DOHH2 (cell line): ENCODE data around the gene MSLN.
A peak's percentile ranks its signal among the peaks of the same experiment; 100 is the strongest.

Source experiments
- H3F3A ChIP-seq: fragments of 200-600 bp; sonication (generic), shearing (Covaris generic); 2 replicates; pipeline ENCODE4 v1.6.0; 2016; ENCODE audit warnings: antibody characterized with exemption, mild to moderate bottlenecking; ENCODE audit not compliant: control insufficient read depth, insufficient read depth
- H3K27ac ChIP-seq: fragments of 200-600 bp; sonication (generic); 2 replicates; pipeline ENCODE4 v1.5.1; 2014; ENCODE audit warnings: low read depth, mild to moderate bottlenecking, low read length, moderate library complexity
- H3K27me3 ChIP-seq: fragments of 200-600 bp; sonication (generic); 2 replicates; pipeline ENCODE4 v1.6.1; 2014; ENCODE audit warnings: mild to moderate bottlenecking, low read length, mixed read lengths; ENCODE audit not compliant: control insufficient read depth
- H3K36me3 ChIP-seq: fragments of 200-600 bp; sonication (generic); 2 replicates; pipeline ENCODE4 v1.6.1; 2014; ENCODE audit warnings: mild to moderate bottlenecking, low read length, moderate library complexity, mixed read lengths; ENCODE audit not compliant: control insufficient read depth
- H3K4me1 ChIP-seq: fragments of 200-600 bp; sonication (generic); 2 replicates; pipeline ENCODE4 v1.6.1; 2014; ENCODE audit warnings: mild to moderate bottlenecking, low read length, mixed read lengths; ENCODE audit not compliant: control insufficient read depth
- H3K4me2 ChIP-seq: fragments of 200-600 bp; sonication (generic); 2 replicates; pipeline ENCODE4 v1.6.0; 2014; ENCODE audit warnings: mild to moderate bottlenecking, low read length, moderate library complexity
- H3K4me3 ChIP-seq: fragments of 200-600 bp; sonication (generic); 2 replicates; pipeline ENCODE4 v1.5.1; 2014; ENCODE audit warnings: mild to moderate bottlenecking, low read length, mixed read lengths
- H3K79me2 ChIP-seq: fragments of 200-600 bp; sonication (generic); 2 replicates; pipeline ENCODE4 v1.6.1; 2014; ENCODE audit warnings: mild to moderate bottlenecking, low read length, mixed read lengths; ENCODE audit not compliant: control insufficient read depth
- H3K9me2 ChIP-seq: fragments of 200-600 bp; sonication (generic); replicated peaks from 2 replicates; pipeline ENCODE4 v1.6.1; 2014; ENCODE audit warnings: mild to moderate bottlenecking, low read length, mixed read lengths; ENCODE audit not compliant: control insufficient read depth
- H3K9me3 ChIP-seq: fragments of 200-600 bp; sonication (generic); 2 replicates; pipeline ENCODE4 v1.6.1; 2014; ENCODE audit warnings: antibody characterized with exemption, low read length, mixed read lengths; ENCODE audit not compliant: control insufficient read depth, insufficient read depth
- H4K20me1 ChIP-seq: fragments of 200-600 bp; sonication (generic); 2 replicates; pipeline ENCODE4 v1.6.0; 2014; ENCODE audit warnings: low read depth, mild to moderate bottlenecking, antibody characterized with exemption, low read length, moderate library complexity; ENCODE audit not compliant: control insufficient read depth, insufficient read depth
- CTCF ChIP-seq: fragments of 200-600 bp; sonication (generic); IDR thresholded peaks from one replicate; pipeline ENCODE4 v1.5.1; 2014; ENCODE audit warnings: antibody characterized with exemption, mild to moderate bottlenecking, low read depth, low read length; ENCODE audit not compliant: poor library complexity, severe bottlenecking
- EZH2phosphoT487 ChIP-seq: fragments of 200-600 bp; sonication (generic); IDR thresholded peaks from 2 replicates; pipeline ENCODE4 v1.6.1; 2017; ENCODE audit warnings: borderline replicate concordance, mild to moderate bottlenecking, antibody characterized with exemption, low read length, moderate library complexity, mixed read lengths

MSLN gene

DNA sequence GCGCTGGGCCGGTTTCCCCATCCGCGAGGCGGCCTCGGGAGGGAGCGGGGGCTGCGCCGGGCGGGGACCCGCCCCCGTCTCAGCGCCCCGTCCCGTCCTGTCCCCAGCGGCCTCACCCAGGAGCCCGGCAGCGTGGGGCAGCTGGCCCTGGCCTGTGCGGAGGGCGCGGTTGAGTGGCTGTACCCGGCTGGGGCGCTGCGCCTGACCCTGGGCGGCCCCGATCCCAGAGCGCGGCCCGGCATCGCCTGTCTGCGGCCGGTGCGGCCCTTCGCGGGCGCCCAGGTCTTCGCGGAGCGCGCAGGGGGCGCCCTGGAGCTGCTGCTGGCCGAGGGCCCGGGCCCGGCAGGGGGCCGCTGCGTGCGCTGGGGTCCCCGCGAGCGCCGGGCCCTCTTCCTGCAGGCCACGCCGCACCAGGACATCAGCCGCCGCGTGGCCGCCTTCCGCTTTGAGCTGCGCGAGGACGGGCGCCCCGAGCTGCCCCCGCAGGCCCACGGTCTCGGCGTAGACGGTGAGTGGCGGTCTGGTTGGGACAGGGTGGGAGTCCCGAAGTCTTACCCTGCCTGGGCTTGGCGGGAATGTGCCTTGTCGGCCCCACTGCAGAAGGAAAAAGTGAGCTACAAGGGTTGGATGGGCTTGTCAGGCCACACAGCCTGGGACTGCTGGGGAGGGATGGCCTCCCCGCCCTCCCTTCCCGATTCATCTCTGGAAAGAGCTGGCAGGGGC lies 44.9 kb upstream of the MSLN start:
- H3K79me2 ChIP-seq, result 0 out of 2 replicates have a peak, but pooled peaks cover 2% of the 10 kb centered on the region

GRCh38 chr16:716200-716568 lies 44.4 kb upstream of the MSLN start:
- peaks cover 17% of the 10 kb centered on the region for H3K27me3 ChIP-seq
- H3K4me3 ChIP-seq, result peak overlapping the region; percentile 73
- peak overlapping the region; percentile 77 for H3K4me2 ChIP-seq
- no peaks in the 10 kb centered on the region for H3K9me3 ChIP-seq
- peaks cover 6% of the 10 kb centered on the region; the same call in 1 of the 2 replicates for H3F3A ChIP-seq
- H4K20me1 ChIP-seq, result peaks cover 8% of the 10 kb centered on the region; the same call in 1 of the 2 replicates
- no peak overlapping the region for H3K27ac ChIP-seq
- peaks cover 41% of the 10 kb centered on the region for H3K4me1 ChIP-seq
- H3K9me2 ChIP-seq, result no peaks in the 10 kb centered on the region
- peaks cover 4% of the 10 kb centered on the region for H3K36me3 ChIP-seq
- TF ChIP-seq EZH2phosphoT487, result no peak
- TF ChIP-seq CTCF, result no peak
- 0 out of 2 replicates have a peak, but pooled peaks cover 2% of the 10 kb centered on the region for H3K79me2 ChIP-seq

More for the DNA sequence above, 44.9 kb upstream of the MSLN start:
- H3K4me2 ChIP-seq, result peak overlapping the region; percentile 77
- no peaks in the 10 kb centered on the region for H3K9me3 ChIP-seq
- H3K27me3 ChIP-seq, result peaks cover 22% of the 10 kb centered on the region
- H3K27ac ChIP-seq, result no peak overlapping the region
- TF ChIP-seq CTCF (no peak), EZH2phosphoT487 (no peak)
- peaks cover 6% of the 10 kb centered on the region; the same call in 1 of the 2 replicates for H3F3A ChIP-seq
- peaks cover 2% of the 10 kb centered on the region for H3K36me3 ChIP-seq
- H3K4me1 ChIP-seq, result peaks cover 41% of the 10 kb centered on the region
- H3K4me3 ChIP-seq, result peak overlapping the region; percentile 73
- peaks cover 8% of the 10 kb centered on the region; the same call in 1 of the 2 replicates for H4K20me1 ChIP-seq
- H3K9me2 ChIP-seq, result no peaks in the 10 kb centered on the region

DNA sequence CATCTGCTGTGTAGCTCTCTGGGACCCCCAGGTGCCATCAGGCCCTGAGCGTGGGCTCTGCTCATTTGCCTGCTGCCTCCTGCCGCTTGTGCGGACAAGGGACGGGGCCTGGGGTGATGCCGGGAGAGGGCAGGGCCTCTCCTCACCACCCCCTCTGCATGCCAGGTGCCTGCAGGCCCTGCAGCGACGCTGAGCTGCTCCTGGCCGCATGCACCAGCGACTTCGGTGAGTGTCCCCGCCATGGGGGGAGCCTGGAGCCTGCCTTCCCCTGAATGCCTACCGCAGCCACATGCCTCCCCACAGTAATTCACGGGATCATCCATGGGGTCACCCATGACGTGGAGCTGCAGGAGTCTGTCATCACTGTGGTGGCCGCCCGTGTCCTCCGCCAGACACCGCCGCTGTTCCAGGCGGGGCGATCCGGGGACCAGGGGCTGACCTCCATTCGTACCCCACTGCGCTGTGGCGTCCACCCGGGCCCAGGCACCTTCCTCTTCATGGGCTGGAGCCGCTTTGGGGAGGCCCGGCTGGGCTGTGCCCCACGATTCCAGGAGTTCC lies 43.7 kb upstream of the MSLN start:
- no peak overlapping the region for H3K27ac ChIP-seq
- peaks cover 43% of the 10 kb centered on the region for H3K4me1 ChIP-seq
- H3K27me3 ChIP-seq, result peaks cover 12% of the 10 kb centered on the region
- H3K4me3 ChIP-seq, result no peak overlapping the region
- H3K4me2 ChIP-seq, result no peak overlapping the region
- peaks cover 5% of the 10 kb centered on the region; the same call in 1 of the 2 replicates for H4K20me1 ChIP-seq
- no peaks in the 10 kb centered on the region for H3K9me3 ChIP-seq
- no peaks in the 10 kb centered on the region for H3K9me2 ChIP-seq
- TF ChIP-seq CTCF (no peak), EZH2phosphoT487 (no peak)
- H3K36me3 ChIP-seq, result peaks cover 8% of the 10 kb centered on the region
- H3K79me2 ChIP-seq, result peaks cover 7% of the 10 kb centered on the region
- peaks cover 6% of the 10 kb centered on the region; the same call in 1 of the 2 replicates for H3F3A ChIP-seq
